ENCODE results near the gene RBM33. TPM values are rescaled to one million over a fixed set of nuclear protein-coding genes. Genes with fewer than 3 reads are reported as not detected.

RBM33 gene
- total and polyA plus RNA-seq, 10 of the 15 experiments (the other 5 are each of a cell fraction or from before 2014, with no cell fraction given), result 4.7 to 67.2 (median 24.3) TPM

GRCh38 chr7:155763122-155763521, 118.7 kb downstream of the RBM33 start:
- Histone ChIP-seq H3K79me2 (ENCODE audit: control insufficient read depth, insufficient read depth, low read length) (peaks cover 46% of the 10 kb centered on the region), H4K20me1 (ENCODE audit: control insufficient read depth, insufficient read depth) (no peaks in the 10 kb centered on the region), H3K36me3 (ENCODE audit: control insufficient read depth in 2 of 2, insufficient read depth in 2 of 2, low read length in 1 of 2) (peaks cover 33 to 46% of the 10 kb centered on the region in 2 experiments), H3K4me1 (ENCODE audit: control insufficient read depth, insufficient read depth, low read length) (peaks cover 28% of the 10 kb centered on the region), H3K9ac (ENCODE audit: control insufficient read depth, insufficient read depth, low read length) (no peak overlapping the region; the same call in 1 of the 2 replicates), H3K4me2 (ENCODE audit: control insufficient read depth, insufficient read depth) (peak overlapping the region; percentile 68), H3K4me3 (no peak overlapping the region), H3K9me3 (replicated peaks; ENCODE audit: control insufficient read depth, insufficient read depth, low read length) (peaks cover 11% of the 10 kb centered on the region; the same call in 2 of the 3 replicates), H3K27me3 (replicated peaks in 1 of 2; ENCODE audit: control insufficient read depth in 2 of 2, insufficient read depth in 2 of 2, low read length in 1 of 2) (no peaks in the 10 kb centered on the region), H3K27ac (ENCODE audit: control insufficient read depth, insufficient read depth) (peak overlapping the region; percentile 77), H2AFZ (ENCODE audit: control insufficient read depth, low read depth, low read length) (no peak overlapping the region)
- TF ChIP-seq BCL3 (IDR thresholded peaks at IDR 0.05; ENCODE audit: borderline replicate concordance, insufficient read depth, low read depth, low read length, poor library complexity, severe bottlenecking) (no peak), SIN3A (IDR thresholded peaks at IDR 0.05; ENCODE audit: low read depth, low read length) (no peak)
- CTCF ChIA-PET, result interaction anchor here (1.3 kb wide), 1 partner anchor 9 kb away, joined by 4 read pairs; no protein-coding TSS in a partner anchor
- intact Hi-C loops (cut with micrococcal nuclease; ENCODE audit: unreplicated experiment), result loop anchor here (10.0 kb wide), 1 partner anchor 838 kb away; no protein-coding TSS in a partner anchor
- RAD21 ChIA-PET (ENCODE audit: unreplicated experiment), result interaction anchor here (1.0 kb wide), 1 partner anchor 9 kb away, joined by 3 read pairs; no protein-coding TSS in a partner anchor
- in situ Hi-C loops (cut with MboI), result loop anchor here (25.0 kb wide), 1 partner anchor 376 kb away; no protein-coding TSS in a partner anchor
- POLR2A ChIA-PET, result no interaction called here
- DNase-seq (ENCODE audit: low read depth, low spot score) (no peak), ATAC-seq (no peak), FAIRE-seq (no peak)
- 92% methylated on average over 10 of the region's 10 CpGs for WGBS (ENCODE audit: insufficient coverage, insufficient replicate concordance, low lambda C conversion rate, missing lambda C conversion rate)
- no TSS peak for BruUV-seq (replicated peaks)
- SMC1A ChIA-PET (ENCODE audit: uncharacterized antibody, unreplicated experiment), result interaction anchor here (1.3 to 2.1 kb wide), 3 partner anchors 40 to 164 kb away, joined by 3 to 10 read pairs (median 5); no protein-coding TSS in a partner anchor

GRCh38 chr7:155763691-155764437, 119.4 kb downstream of the RBM33 start:
- H3K4me3 ChIP-seq, result no peak overlapping the region
- DNase-seq (ENCODE audit: low read depth, low spot score) (no peak), ATAC-seq (peak; percentile 73), FAIRE-seq (no peak)
- peaks cover 41% of the 10 kb centered on the region for H3K79me2 ChIP-seq (ENCODE audit: control insufficient read depth, insufficient read depth, low read length)
- H3K9ac ChIP-seq (ENCODE audit: control insufficient read depth, insufficient read depth, low read length), result peak overlapping the region; percentile 49
- in situ Hi-C loops (cut with MboI) (loop anchor here (25.0 kb wide), 1 partner anchor 377 kb away; no protein-coding TSS in a partner anchor), intact Hi-C loops (cut with micrococcal nuclease; ENCODE audit: unreplicated experiment) (loop anchor here (10.0 kb wide), 1 partner anchor 839 kb away; no protein-coding TSS in a partner anchor)
- CTCF ChIA-PET, result no interaction called here
- no TSS peak for BruUV-seq (replicated peaks)
- SMC1A ChIA-PET (ENCODE audit: uncharacterized antibody, unreplicated experiment), result interaction anchor here (0.9 kb wide), 1 partner anchor 165 kb away, joined by 4 read pairs; no protein-coding TSS in a partner anchor
- H3K36me3 ChIP-seq (ENCODE audit: control insufficient read depth in 2 of 2, insufficient read depth in 2 of 2, low read length in 1 of 2), result peaks cover 27 to 42% of the 10 kb centered on the region in 2 experiments
- RAD21 ChIA-PET (ENCODE audit: unreplicated experiment), result interaction anchor here (1.3 kb wide), 1 partner anchor 165 kb away, joined by 4 read pairs; no protein-coding TSS in a partner anchor
- peaks cover 28% of the 10 kb centered on the region for H3K4me1 ChIP-seq (ENCODE audit: control insufficient read depth, insufficient read depth, low read length)
- H2AFZ ChIP-seq (ENCODE audit: control insufficient read depth, low read depth, low read length), result no peak overlapping the region
- H3K27me3 ChIP-seq (replicated peaks in 1 of 2; ENCODE audit: control insufficient read depth in 2 of 2, insufficient read depth in 2 of 2, low read length in 1 of 2), result no peaks in the 10 kb centered on the region
- POLR2A ChIA-PET, result no interaction called here
- WGBS (ENCODE audit: insufficient coverage, insufficient replicate concordance, low lambda C conversion rate, missing lambda C conversion rate), result 89% methylated on average over 27 of the region's 27 CpGs
- no peaks in the 10 kb centered on the region for H4K20me1 ChIP-seq (ENCODE audit: control insufficient read depth, insufficient read depth)
- peak overlapping the region; percentile 68 for H3K4me2 ChIP-seq (ENCODE audit: control insufficient read depth, insufficient read depth)
- H3K27ac ChIP-seq (ENCODE audit: control insufficient read depth, insufficient read depth), result peak overlapping the region; percentile 77
- peaks cover 11% of the 10 kb centered on the region; the same call in 2 of the 3 replicates for H3K9me3 ChIP-seq (replicated peaks; ENCODE audit: control insufficient read depth, insufficient read depth, low read length)
- TF ChIP-seq ZZZ3 (IDR thresholded peaks at IDR 0.05; ENCODE audit: control insufficient read depth, insufficient read length, low read depth), result no peak
- TF ChIP-seq USF1 (IDR thresholded peaks at IDR 0.05; ENCODE audit: borderline replicate concordance, extremely low read length, insufficient read depth, low read depth, low read length), result no peak
- peak; percentile 87 for TF ChIP-seq RUNX3 (IDR thresholded peaks at IDR 0.05; ENCODE audit: low read length)
- 0 out of 2 replicates have a peak, but pooled peaks have one; percentile 38 for TF ChIP-seq ZBED1 (IDR thresholded peaks at IDR 0.05; ENCODE audit: borderline replicate concordance)
- peak; percentile 27; the same call in 1 of the 2 replicates for TF ChIP-seq PAX5 (IDR thresholded peaks at IDR 0.05; ENCODE audit: borderline replicate concordance, low read depth, low read length)
- TF ChIP-seq CBFB (IDR thresholded peaks at IDR 0.05; ENCODE audit: low read depth), result peak; percentile 63; the same call in 1 of the 2 replicates
- no peak for TF ChIP-seq ASH2L (IDR thresholded peaks at IDR 0.05; ENCODE audit: borderline replicate concordance, low read depth)
- TF ChIP-seq CBX5 (IDR thresholded peaks at IDR 0.05; ENCODE audit: low read depth), result peak; percentile 36; the same call in 1 of the 2 replicates
- no peak for TF ChIP-seq FOXK2 (IDR thresholded peaks at IDR 0.05)
- no peak for TF ChIP-seq POLR2AphosphoS2 (IDR thresholded peaks at IDR 0.05; ENCODE audit: low read depth, low read length)
- peak; percentile 44; the same call in 1 of the 2 replicates for TF ChIP-seq FOXM1 (IDR thresholded peaks at IDR 0.05; ENCODE audit: low read depth, low read length)
- peak; percentile 81 for TF ChIP-seq EED (IDR thresholded peaks at IDR 0.05; ENCODE audit: low read depth)
